Measurements from ENCODE around the gene DEAF1.
"Not testable (repeated sequence)": the region's sequence is repeated elsewhere in the genome, so short reads cannot be mapped to it uniquely, and the experiment has no call there.

Gene DEAF1

DNA sequence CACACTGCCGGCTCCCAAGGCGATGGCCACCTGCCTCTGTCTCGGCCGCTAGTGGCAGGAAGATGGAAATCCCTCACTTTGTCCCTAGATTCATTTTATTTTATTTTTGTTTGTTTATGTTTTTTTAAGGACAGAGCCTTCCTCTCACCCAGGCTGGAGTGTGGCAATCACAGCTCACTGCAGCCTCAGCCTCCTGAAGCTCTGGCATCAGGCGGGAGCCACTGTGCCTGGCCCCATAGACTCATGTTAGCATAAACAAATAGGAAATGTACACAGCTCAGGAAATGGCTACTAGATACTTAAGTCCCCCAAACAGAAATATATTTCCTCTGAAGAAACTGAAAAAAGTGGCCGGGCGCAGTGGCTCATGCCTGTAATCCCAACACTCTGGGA is 4.1 kb upstream of the DEAF1 start:
- FAIRE-seq = no peak

DNA sequence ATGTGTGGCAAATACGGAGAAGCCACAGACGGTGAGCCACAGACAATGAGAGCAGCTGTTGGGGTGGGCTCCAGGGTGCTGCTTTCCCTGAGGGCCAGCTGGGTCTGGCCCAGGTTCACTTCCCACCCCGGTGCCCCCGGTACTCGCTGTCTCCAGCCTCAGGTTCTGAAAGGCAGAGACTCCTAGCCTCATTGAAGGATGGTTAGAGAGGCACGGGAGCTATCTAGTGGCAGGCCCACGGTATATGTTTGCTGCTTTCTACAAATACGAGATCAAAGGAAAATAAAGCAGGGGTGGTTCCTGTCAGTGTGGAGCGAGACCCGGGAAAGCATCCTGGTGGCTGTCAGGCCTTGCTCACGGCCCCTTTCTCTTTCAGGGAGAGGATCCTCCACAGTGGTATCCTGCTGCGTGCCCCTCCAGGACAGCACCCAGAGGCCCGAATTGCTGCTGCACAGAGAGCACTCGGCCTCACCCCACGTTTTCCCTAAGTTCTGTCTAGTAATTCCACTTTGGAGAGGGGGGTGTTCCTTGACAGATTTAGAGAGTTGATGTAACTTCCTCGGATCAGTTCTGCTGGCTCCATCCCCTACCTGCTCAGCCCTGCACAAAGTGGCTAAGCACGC is 3.6 kb upstream of the DEAF1 start:
- no peak for FAIRE-seq

- no peak for FAIRE-seq
Measured at GRCh38 chr11:697811-698311, 2.8 kb upstream of the DEAF1 start.

- peak; percentile 69 for FAIRE-seq
Measured at GRCh38 chr11:696955-697491, 2.0 kb upstream of the DEAF1 start.

GRCh38 chr11:695538-696248 is 671 bp upstream of the DEAF1 start, which contains the start of gene TMEM80:
TSS of gene TMEM80 (plus strand) at chr11:695816. CDS start at chr11:695828, 12 bp downstream.
- no peak for FAIRE-seq

DNA sequence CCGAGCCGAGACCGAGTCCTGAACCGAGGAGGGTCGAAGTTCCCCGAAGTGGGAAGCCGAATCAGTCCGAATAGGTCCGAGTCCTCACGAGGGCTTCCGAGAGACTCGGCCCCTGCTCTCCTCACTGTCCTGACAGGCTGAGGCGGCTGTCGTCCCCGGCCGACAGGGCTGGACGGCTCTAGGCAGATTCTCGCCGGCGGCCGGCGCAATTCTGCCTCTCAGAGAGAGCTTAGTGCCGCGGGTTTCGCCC is 191 bp upstream of the DEAF1 start:
- FAIRE-seq = no peak

DNA sequence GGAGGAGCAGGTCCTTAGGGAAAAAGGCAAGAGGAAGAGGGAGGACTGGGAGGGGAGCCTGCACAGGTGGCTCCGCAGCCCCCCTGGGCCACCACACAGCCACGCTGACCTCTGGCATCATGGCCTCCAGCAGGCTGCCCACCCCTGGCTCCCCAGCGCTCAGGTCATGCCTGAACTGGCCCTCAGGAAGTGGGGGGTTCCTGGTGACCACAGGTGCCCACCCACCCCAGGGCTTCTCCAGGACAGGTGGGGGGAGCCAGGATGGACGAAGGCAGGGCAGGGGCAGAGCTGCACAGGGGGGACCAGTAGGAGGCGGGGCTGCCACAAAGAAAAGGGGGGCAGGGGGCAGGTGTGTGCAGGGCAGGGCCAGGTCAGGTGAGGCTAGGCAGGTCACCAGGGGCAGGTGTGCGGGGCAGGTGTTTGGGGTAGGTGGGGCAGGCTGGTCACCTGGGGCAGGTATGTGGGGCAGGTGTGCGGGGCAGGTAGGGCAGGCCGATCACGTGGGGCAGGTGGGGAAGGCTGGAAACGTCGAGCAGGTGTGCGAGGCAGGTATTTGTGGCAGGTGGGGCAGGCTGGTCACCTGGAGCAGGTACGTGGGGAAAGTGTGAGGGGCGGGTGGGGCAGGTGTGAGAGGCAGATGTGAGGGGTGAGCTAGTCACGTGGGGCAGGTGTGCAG is 997 bp downstream of the DEAF1 start:
- FAIRE-seq = no peak

- no peak for FAIRE-seq
Measured at GRCh38 chr11:693415-693831, 1.6 kb downstream of the DEAF1 start.

- FAIRE-seq = no peak
Measured at GRCh38 chr11:692824-693414, 2.1 kb downstream of the DEAF1 start.

- no peak for FAIRE-seq
Measured at GRCh38 chr11:691710-692590, 3.1 kb downstream of the DEAF1 start.

GRCh38 chr11:690738-691633 is 4.0 kb downstream of the DEAF1 start:
- no peak for FAIRE-seq

DNA sequence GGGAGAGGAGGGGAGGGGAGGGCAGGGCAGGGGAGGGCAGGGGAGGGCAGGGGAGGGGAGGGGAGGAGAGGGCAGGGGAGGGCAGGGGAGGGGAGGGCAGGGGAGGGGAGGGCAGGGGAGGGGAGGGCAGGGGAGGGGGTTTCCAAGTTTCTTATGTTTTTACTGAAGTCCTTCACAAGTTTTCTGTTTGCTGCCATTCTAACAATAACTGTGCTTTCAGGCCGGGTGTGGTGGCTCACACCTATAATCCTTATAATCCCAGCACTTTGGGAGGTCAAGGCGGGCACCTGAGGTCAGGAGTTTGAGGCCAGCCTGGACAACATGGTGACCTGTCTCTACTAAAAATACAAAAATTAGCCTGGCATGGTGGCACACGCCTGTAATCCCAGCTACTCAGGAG is 4.8 kb downstream of the DEAF1 start:
- not testable (repeated sequence) for FAIRE-seq

DNA sequence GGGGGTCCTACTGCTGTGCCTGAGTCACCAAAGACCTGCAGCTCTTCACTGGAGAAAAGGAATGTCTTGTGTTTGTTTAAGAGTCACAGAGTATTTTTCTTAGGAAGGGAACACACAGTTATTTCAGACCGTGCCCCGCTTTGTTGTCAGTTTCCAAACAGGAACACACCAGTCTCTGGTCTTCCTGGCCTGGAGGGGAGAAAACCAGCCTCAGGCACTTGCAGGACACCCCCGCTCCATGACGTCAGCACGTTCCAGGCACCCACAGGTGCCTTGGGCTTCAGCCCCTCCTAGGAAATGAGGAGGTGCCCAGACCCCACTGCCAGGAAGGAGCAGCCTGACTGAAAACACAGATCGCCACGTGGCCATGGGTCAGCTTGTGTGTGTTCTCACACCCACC is 5.4 kb downstream of the DEAF1 start:
- no peak for FAIRE-seq

DNA sequence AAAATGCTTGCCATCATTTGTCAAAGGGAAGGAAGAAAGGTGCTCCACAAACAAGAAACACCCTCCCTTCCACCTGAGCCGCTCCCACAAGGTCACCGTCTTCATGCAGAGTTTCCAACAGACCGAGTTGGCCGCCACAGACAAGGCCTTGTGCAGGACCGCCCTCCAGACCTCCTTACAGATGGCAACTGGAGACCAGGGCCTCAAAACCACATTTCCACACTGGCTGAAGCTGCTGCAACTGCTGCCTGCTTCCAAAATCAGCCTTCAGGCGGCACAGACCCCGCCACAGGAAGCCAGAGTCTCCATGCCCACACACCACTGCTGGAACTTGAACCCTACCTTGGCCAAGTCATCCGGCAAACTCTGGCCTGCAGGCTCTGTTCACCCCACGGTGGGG is 6.3 kb downstream of the DEAF1 start:
- no peak for FAIRE-seq

GRCh38 chr11:687751-688150 is 7.3 kb downstream of the DEAF1 start:
- FAIRE-seq = no peak

DNA sequence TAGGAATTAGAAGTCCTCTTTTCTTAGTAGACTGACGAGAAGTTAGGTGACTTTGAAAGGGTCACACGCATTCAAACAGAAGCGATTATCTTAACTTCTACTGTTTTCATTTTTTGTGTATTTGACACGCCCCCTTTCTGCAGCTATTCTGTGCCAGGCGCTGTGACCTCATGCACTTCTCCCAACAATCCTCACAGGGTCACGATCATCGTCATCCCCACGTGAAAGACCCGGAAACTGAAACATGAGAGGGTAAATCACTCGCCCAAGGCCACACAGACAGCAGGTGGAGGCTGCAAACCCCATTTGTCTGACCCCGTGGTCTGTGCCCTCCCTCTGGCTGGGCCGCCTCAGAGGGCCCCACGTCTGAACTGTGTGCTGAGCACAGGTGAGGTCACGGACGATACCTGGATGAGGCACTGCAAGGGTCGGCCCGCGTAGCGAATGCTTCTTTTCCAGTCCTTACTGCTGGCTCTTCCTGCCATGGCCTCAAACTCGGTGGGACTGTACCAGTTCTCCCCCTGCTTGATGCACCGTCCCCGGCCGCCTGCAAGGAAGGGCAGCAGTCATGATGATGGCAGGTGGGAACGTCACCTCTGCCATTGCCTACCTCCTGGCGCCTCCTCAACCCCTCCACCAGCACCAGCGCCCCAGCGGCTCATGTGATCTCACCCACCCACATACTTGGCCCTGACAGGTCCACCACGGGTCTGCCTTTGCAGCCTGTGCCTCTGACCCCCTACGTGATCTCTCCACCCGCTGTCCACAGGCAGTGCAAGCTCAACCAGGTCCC is 8.4 kb downstream of the DEAF1 start:
- no peak for FAIRE-seq

- FAIRE-seq = no peak
Measured at GRCh38 chr11:680970-681369, 14.1 kb downstream of the DEAF1 start.

- FAIRE-seq = no peak
Measured at GRCh38 chr11:680476-680875, 14.5 kb downstream of the DEAF1 start.

- no peak for FAIRE-seq
Measured at GRCh38 chr11:679271-680207, 15.5 kb downstream of the DEAF1 start.
